Stimulated activated CD8-positive, alpha-beta memory T cell treated with anti-CD3 and anti-CD28 coated beads, Interleukin-15, amount 100 ng/mL, for 48 hours (primary cell): ENCODE measurements around the gene BMP3.
"Not testable (repeated sequence)": the region's sequence is repeated elsewhere in the genome, so short reads cannot be mapped to it uniquely, and the experiment has no call there.

Experiments used
- DNase-seq, 2 donors: peaks; one replicate each; pipeline ENCODE4 v3.0.0-alpha.2; 2020; ENCODE audit warnings: low read depth in 2 of 2

The BMP3 gene

DNA sequence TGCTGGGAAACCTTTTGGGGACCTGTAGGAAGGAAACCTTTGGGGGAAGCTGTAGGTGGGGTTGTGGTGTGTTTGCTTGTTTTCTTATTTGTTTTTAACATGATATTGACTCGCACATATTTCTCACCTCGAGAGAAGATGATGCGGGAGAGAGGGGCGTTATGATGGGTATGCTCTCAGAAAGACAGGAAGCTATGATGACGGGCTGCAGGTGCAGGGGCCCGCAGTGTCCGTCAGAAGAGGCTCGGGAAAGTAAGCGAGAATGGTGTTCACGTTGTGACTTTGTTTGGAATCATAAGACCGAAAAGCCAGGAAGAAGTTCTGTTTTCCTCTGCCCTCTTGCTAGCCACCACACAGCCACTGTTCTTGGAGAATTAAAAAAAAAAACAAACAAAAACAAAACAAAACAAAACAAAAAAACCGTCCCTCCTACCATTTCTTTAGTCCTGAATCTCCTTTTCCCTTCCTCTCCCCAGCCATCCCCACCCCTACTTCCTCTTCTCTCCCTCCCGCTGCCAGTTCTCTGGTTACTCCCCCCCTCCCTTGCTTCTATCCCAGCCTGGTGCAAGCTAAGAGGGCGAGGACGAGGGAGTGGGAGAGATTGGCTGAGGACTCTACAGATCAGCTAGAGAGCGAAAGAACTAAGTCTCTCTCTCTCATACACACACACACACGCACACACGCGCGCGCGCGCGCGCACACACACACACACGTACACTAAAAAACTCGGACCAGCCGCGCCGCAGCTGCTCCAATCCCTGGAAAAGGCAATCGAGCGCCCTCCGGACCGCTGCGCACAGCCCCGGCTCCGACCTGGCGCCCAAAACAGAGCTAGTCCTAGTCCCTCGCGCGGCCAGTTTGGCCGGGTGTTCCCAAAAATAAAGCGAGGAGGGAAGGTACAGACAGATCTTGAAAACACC is at the start of gene BMP3:
Gene BMP3, plus strand, starts transcription at position 648 of the 920 bp plus-strand sequence. CDS start 577 bp downstream, outside the sequence.
- DNase-seq: no peak

DNA sequence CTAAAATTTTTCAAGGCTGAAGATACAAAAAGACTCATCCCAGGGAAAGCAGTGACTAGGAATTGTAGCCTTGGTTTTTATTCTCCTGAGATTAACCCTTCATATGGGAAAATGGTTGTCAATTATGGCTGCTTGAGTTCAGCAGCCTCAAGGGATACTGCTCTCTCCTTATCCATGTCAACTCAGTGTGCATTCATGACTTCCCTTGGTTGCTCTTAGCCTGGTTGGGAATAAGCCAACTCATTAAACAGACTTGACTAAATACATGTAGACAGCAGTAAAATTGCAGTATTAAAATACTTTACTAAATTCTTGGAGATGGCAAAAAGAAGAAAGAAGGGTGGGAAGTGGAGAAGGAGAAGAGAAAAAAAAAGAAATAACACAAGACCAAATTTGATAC is 44.5 kb upstream of the BMP3 start:
- no peak for DNase-seq

DNA sequence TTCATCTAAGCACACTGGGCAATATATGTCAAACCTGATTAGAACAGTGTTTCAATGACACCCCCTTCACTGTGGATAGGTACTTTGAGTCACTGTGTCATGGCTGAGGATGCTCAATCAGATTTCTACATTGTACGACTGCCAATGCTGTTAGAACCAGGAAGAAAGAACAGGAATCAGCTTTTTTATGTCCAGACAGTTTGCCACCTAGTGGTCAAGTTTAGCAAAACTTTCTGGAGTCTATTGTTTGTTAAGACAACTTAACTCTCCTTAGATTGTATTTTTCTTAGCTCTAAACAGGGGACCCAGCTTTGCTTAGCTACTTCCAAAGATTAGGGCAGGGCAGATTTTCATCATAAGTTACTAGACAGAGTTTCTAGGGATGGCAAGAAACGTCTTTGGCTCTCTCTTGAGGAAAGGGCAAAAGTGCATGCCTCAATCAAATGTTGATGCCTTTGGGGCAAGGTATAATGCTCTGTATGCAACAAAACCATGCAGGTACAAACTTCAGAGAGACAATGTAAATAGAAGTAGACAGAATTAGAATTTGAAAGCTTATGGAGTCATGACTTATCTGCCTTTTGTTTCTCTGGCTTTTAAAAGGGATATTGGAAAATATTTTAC is 40.5 kb upstream of the BMP3 start:
- no peak for DNase-seq

GRCh38 chr4:80990851-80991250 is 39.7 kb upstream of the BMP3 start:
- no peak for DNase-seq

GRCh38 chr4:80999943-81000342 is 30.6 kb upstream of the BMP3 start:
- no peak for DNase-seq

DNA sequence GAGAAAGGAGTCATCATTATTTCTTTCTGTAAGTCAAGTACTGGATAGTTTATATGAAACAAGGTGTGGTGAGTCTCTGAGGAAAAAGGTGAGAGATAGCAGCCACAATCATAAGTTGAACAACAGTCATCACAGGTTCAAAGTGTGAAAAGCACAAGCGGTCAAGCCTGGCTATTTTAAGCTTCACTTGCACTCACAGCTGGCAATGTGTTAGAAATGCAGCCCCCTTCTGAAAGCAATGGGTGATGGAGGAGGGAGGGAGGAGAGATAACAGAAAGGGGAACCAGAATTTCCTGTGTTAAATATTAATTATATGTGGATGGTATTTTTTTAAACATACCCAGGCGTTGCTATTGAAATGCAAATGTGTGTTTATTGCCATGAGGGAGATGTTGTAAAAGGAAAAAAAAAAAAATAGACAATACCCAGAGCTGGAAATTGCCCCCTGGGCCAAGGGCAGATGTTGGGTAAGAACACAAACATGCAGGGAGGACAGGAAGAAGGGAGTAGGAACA is 26.9 kb upstream of the BMP3 start:
- DNase-seq: no peak

GRCh38 chr4:81007417-81007816 is 23.1 kb upstream of the BMP3 start:
- DNase-seq: no peak

- DNase-seq: not testable (repeated sequence)
Measured at GRCh38 chr4:81016566-81016965, 13.9 kb upstream of the BMP3 start.

- DNase-seq: no peak
Measured at GRCh38 chr4:81019006-81019405, 11.5 kb upstream of the BMP3 start.

GRCh38 chr4:81021142-81021944 is 9.2 kb upstream of the BMP3 start:
- no peak for DNase-seq

GRCh38 chr4:81021981-81022380 is 8.5 kb upstream of the BMP3 start:
- no peak for DNase-seq

- DNase-seq: no peak
Measured at GRCh38 chr4:81023484-81023883, 7.0 kb upstream of the BMP3 start.

DNA sequence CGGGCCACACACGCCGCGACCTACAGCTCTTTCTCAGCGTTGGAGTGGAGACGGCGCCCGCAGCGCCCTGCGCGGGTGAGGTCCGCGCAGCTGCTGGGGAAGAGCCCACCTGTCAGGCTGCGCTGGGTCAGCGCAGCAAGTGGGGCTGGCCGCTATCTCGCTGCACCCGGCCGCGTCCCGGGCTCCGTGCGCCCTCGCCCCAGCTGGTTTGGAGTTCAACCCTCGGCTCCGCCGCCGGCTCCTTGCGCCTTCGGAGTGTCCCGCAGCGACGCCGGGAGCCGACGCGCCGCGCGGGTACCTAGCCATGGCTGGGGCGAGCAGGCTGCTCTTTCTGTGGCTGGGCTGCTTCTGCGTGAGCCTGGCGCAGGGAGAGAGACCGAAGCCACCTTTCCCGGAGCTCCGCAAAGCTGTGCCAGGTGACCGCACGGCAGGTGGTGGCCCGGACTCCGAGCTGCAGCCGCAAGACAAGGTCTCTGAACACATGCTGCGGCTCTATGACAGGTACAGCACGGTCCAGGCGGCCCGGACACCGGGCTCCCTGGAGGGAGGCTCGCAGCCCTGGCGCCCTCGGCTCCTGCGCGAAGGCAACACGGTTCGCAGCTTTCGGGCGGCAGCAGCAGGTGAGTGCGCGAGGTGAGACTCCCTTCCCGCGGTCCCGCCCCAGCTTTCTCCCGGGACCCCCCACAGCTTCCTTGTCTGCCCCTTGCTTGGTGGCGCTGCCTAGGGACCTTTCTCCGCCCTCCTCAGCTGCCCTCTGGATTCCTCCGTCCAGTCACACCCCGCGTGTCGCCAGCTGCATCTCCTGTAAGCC is 678 bp downstream of the BMP3 start:
- no peak for DNase-seq

DNA sequence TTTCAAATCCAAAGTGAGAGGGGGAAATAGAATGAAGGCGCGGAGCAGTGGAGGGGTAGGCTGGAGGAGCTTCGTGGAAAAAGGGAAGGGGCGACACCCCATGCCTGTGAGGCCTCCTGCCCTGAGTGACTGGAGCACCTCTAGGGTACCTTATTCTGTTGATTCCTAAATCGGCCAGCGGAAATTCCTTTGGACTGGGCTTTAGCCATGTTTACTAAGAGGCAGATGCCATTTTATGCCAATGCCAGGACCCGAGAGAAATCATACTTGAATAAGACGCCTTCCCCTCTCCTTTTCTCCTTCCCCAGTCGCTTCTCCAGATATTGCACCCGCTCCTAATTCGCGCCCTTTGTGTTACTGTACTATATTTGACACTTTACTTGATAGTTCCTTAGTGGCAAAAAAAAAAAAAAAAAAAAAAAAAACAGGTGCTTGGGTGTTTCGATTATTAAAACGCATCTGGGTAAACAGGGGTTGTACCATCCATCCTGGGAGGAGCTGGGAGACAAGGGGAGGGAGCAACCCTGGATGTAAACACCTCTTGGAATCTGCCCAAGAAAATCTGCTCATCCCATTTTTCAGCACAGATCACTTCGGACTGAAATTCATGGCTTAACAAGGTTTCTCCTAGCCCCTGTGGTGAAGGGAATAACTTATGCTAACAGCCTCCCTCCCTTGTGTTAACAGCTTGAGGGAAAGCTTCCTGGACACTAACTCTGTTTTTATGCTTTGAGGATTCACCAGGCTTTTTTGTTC is 1.5 kb downstream of the BMP3 start:
- DNase-seq: no peak

GRCh38 chr4:81032771-81033684 is 2.5 kb downstream of the BMP3 start:
- DNase-seq: no peak

- DNase-seq: no peak
Measured at GRCh38 chr4:81038636-81039350, 8.3 kb downstream of the BMP3 start.

DNA sequence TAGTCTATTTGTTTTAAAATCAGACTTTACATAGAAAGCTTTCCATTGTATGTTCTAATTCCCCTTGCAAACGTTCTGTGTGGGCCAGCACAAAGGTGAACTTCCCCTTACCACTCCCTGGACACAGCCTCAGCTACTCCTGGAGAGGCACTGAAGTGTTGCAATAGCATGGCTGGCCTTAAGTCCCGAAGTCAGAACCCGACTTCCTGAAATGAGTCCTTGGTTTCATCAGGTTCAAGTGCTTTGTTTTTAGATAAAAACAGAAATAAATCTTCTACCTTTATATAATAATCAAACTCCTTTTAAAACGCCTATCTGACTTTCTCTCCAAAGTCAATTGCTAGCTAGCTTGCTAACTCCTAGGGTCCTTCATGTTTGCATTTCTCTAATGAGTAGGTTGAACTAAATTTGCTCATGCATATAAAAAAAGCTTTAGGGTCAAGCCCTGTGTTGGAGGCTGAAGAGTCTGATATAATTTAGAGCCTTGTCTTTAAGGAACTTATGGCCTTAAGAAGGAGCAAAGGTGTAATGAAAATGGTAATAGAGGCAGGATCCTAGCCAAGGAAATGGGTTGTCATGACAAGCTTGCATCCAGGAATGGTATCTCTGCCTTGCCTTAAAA is 9.0 kb downstream of the BMP3 start:
- DNase-seq: no peak

DNA sequence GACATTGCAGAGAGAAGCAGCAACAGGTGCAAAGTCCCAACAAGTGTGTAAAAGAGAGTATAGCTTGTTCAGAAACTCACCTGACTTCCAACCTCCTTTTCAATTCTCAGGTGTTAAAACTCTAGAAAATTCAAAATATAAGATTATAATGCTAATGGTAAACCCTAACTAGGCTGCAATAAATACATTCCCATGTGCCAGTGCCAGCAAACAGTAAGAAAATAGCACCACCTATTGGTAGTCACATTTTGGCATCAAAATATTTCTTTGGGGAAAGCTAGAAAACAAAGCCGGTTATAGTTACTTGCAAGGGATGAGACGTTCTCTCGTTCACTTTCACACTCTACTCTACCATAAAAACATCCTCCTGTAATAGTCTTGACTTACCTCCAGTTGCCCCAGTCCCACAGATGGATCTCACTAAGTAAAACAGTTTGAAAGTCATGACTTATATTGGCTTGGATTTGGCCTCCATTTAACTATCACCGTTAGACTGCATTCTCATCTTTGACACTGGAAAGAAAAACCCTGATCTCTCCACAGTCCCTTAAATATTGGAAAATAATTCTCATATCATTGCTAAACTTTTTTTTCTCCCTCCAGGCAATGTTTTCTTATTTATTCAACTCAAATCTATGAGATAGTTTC is 9.6 kb downstream of the BMP3 start:
- no peak for DNase-seq
